KOPT-K1 (cell line): ENCODE data around the gene ABHD2.
"Not testable (repeated sequence)": the region's sequence is repeated elsewhere in the genome, so short reads cannot be mapped to it uniquely, and the experiment has no call there.

Experiments used
- H3K27ac ChIP-seq: fragments of 200-600 bp; sonication (generic); 2 replicates; pipeline ENCODE4 v1.5.1; 2016; ENCODE audit warnings: antibody characterized with exemption, mild to moderate bottlenecking, low read depth, low read length; ENCODE audit not compliant: poor library complexity, severe bottlenecking
- H3K36me3 ChIP-seq: fragments of 200-600 bp; sonication (generic); 2 replicates; pipeline ENCODE4 v1.5.1; 2017; ENCODE audit warnings: antibody characterized with exemption, mild to moderate bottlenecking, low read length, moderate library complexity; ENCODE audit not compliant: insufficient read depth
- H3K9me3 ChIP-seq: fragments of 200-600 bp; sonication (generic); 2 replicates; pipeline ENCODE4 v1.5.1; 2017; ENCODE audit warnings: antibody characterized with exemption, low read length, mild to moderate bottlenecking; ENCODE audit not compliant: insufficient read depth, poor library complexity, severe bottlenecking

Gene ABHD2, protein sequence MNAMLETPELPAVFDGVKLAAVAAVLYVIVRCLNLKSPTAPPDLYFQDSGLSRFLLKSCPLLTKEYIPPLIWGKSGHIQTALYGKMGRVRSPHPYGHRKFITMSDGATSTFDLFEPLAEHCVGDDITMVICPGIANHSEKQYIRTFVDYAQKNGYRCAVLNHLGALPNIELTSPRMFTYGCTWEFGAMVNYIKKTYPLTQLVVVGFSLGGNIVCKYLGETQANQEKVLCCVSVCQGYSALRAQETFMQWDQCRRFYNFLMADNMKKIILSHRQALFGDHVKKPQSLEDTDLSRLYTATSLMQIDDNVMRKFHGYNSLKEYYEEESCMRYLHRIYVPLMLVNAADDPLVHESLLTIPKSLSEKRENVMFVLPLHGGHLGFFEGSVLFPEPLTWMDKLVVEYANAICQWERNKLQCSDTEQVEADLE

GRCh38 chr15:89087830-89088604, at the start of gene ABHD2:
Gene ABHD2, plus strand, starts transcription at chr15:89088456. Its CDS starts 27,872 bp downstream, at chr15:89116328.
- no peaks in the 10 kb centered on the region for H3K9me3 ChIP-seq
- H3K36me3 ChIP-seq, result no peaks in the 10 kb centered on the region
- peak within 1 kb of the TSS; percentile 65 for H3K27ac ChIP-seq

DNA sequence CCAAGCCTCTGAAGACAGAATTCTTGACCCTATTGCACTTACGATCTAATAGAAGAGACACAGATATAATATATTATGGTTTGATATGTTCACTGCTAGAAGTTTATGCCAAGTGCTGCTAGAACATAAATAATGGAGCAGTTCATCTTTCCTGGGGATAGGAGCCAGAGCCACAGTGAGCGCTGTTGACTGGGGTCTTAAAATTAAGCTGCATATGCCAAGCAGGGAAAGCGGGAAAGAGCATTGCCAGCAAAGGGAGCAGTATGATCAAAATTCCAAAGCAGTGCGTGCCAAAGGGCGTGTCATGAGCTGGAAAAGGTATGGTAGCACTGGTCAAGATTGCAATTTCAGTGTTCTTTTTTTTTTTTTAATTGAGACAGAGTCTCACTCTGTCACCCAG, 49.1 kb upstream of the ABHD2 start:
- no peak overlapping the region for H3K27ac ChIP-seq
- no peaks in the 10 kb centered on the region for H3K36me3 ChIP-seq
- no peaks in the 10 kb centered on the region for H3K9me3 ChIP-seq

- Histone ChIP-seq H3K36me3 (no peaks in the 10 kb centered on the region), H3K9me3 (no peaks in the 10 kb centered on the region), H3K27ac (no peak overlapping the region)
Observed at GRCh38 chr15:89041507-89041906, 46.7 kb upstream of the ABHD2 start.

- Histone ChIP-seq H3K27ac (no peak overlapping the region), H3K36me3 (no peaks in the 10 kb centered on the region), H3K9me3 (no peaks in the 10 kb centered on the region)
Observed at GRCh38 chr15:89042387-89042786, 45.9 kb upstream of the ABHD2 start.

DNA sequence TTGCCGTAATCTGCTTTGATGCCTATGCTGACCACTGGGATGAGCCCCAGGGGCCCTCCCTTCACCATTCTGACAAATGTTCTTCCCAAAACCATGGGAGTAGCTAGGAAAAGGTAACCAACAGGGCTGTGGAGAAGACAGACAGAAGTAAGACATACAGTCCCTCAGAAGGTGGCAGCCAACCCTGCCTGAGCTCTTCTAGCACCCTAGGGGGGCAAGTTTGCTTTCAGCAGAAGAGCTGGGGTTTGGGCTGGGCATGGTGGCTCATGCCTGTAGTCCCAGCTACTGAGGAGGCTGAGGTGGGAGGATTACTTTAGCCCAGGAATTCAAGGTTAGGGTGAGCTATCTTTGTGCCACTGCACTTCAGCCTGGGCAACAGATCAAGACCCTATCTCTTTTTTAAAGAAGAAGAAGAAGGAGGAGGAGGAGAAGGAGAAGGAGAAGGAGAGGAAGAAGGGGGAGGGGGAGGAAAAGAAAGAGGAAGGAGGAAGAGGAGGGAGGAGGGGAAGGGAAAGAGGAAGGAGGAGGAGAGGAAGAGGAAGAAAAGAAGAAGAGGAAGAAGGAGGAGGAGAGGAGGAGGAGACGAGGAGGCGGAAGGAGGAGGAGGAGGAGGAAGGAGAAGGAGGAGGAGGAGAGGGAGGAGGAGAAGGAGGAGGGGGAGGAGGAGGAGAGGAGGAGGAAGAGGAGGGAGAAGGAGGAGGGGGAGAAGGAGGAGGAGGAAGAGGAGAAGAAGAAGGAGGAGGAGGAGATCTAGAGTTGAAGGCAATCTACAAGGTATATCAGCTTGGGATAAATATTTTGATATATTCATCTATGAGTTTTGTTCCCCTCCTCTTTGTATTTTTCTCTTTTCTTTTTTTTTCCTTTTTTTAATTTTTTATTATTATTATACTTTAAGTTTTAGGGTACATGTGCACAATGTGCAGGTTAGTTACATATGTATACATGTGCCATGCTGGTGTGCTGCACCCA, 44.9 kb upstream of the ABHD2 start:
- H3K36me3 ChIP-seq, result no peaks in the 10 kb centered on the region
- no peak overlapping the region for H3K27ac ChIP-seq
- H3K9me3 ChIP-seq, result no peaks in the 10 kb centered on the region

DNA sequence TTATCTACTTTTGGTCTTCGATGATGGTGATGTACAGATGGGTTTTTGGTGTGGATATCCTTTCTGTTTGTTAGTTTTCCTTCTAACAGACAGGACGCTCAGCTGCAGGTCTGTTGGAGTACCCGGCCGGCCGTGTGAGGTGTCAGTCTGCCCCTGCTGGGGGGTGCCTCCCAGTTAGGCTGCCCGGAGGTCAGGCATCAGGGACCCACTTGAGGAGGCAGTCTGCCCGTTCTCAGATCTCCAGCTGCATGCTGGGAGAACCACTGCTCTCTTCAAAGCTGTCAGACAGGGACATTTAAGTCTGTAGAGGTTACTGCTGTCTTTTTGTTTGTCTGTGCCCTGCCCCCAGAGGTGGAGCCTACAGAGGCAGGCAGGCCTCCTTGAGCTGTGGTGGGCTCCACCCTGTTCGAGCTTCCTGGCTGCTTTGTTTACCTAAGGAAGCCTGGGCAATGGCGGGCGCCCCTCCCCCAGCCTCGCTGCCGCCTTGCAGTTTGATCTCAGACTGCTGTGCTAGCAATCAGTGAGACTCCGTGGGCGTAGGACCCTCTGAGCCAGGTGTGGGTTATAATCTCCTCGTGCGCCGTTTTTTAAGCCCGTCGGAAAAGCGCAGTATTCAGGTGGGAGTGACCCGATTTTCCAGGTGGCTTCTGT, 39.1 kb upstream of the ABHD2 start:
- H3K9me3 ChIP-seq, H3K27ac ChIP-seq, H3K36me3 ChIP-seq: not testable (repeated sequence)

DNA sequence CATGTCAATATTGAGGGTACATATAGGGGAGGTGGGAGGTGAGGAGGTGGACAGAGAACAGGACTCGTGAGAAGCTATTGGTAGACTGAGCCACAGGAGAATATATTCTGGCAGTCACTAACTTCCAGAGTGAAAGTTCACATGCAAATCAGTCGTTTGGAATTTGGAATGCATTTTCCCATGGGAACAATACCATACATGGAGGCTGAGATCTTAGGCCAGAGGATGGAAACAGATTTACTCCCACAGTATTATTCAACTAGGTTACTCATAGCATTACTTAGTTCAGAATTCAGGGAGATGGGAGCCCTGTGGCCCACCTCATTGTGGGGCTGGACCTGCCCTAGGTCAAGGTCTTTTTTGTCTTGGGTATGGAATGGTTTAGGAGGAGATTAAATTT, 36.4 kb upstream of the ABHD2 start:
- Histone ChIP-seq H3K36me3 (no peaks in the 10 kb centered on the region), H3K9me3 (no peaks in the 10 kb centered on the region), H3K27ac (no peak overlapping the region)

DNA sequence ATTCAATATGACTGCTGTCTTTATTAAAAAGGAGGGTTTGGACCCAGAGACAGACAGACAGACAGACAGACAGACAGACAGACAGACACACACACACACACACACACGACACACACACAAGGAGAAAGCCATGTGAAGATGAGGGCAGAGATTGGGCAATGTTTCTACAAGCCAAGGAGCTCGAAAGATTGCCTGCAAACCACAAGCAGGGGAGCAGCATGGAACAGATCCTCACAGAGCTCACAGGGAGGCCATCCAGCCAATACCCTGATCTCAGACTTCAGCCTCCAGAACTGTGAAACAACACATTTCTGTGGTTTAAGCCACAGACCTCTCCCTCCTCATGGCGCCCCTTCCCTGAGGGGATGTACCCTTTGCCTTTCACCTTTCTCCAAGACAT, 35.8 kb upstream of the ABHD2 start:
- no peaks in the 10 kb centered on the region for H3K9me3 ChIP-seq
- H3K36me3 ChIP-seq, result no peaks in the 10 kb centered on the region
- no peak overlapping the region for H3K27ac ChIP-seq

DNA sequence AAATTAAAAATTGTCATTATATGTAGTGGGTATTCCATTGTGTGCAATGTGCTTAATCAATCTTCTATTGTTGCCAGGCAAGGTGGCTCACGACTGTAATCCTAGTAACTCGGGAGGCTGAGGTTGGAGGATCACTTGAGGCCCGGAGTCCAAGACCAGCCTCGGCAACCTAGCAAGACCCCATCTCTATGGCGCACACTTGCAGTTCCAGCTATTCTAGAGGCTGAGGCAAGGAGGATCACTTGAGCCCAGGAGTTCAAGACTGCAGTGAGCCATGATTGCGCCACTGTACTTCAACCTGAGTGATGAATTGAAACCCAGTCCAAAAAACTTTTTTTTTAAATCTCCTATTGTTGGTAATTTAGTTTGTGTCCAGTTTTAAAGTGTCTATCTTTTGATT, 33.4 kb upstream of the ABHD2 start:
- H3K27ac ChIP-seq, result no peak overlapping the region
- H3K9me3 ChIP-seq, result no peaks in the 10 kb centered on the region
- no peaks in the 10 kb centered on the region for H3K36me3 ChIP-seq

DNA sequence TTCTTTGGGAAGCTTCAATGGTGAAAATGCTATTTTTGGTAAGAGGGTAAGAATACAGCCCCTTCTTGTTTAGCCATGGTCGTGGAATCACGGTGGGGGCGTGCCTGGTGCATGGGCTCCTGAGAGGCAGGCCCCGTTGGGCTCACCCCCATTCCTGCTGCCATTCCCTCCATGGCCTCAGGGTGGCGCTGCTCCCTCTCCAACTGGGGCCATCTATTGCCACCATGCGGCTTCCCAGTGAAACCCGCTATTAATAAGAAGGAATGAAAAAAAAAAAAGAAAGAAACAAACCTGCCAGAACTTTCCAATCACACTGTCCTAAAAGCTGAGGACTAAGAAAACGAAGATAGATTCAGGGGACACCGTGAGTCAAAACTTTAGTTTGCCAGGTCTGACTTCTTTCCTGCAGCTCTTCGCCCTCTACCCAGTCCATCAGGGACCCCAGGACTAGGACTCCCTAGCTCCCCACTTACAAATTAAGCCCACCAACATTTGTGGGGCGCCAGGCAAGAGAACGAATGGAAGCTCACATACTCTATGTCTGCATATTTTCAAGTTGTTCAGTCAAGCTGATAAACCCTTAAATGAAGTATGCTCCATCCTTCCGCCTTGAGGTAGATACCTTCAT, 30.6 kb upstream of the ABHD2 start:
- no peak overlapping the region for H3K27ac ChIP-seq
- no peaks in the 10 kb centered on the region for H3K36me3 ChIP-seq
- H3K9me3 ChIP-seq, result no peaks in the 10 kb centered on the region

- Histone ChIP-seq H3K9me3 (no peaks in the 10 kb centered on the region), H3K27ac (no peak overlapping the region), H3K36me3 (no peaks in the 10 kb centered on the region)
Observed at GRCh38 chr15:89058376-89058775, 29.9 kb upstream of the ABHD2 start.

DNA sequence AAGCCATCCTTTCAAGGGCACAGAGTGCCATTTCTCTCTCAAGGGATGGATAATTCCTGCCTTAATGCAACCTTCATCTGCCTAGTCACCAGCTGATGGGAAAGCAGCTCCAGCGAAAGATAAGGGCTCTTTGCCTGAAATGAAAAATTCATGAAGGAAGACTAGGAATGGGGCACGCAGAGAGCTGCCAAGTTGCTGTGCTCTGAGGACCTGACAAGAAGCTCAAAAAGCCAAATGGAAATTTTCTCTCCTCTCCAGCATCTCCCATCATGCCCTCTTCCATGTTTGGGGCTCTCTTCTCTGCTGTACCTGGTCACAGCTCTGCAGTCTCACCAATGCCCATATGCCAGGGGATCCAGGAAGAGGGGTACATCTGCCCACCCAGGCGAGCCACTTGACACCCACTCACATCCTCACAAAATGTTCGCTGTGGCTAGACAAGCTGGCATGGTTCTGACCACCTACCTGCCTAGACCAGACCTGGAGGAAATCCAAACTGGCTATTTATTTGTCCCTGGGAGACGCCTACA, 29.3 kb upstream of the ABHD2 start:
- Histone ChIP-seq H3K36me3 (no peaks in the 10 kb centered on the region), H3K9me3 (no peaks in the 10 kb centered on the region), H3K27ac (no peak overlapping the region)

- Histone ChIP-seq H3K36me3 (no peaks in the 10 kb centered on the region), H3K9me3 (peaks cover 25% of the 10 kb centered on the region), H3K27ac (no peak overlapping the region)
Observed at GRCh38 chr15:89066280-89066679, 22.0 kb upstream of the ABHD2 start.

GRCh38 chr15:89067751-89068150, 20.5 kb upstream of the ABHD2 start:
- H3K9me3 ChIP-seq, result peaks cover 25% of the 10 kb centered on the region
- no peak overlapping the region for H3K27ac ChIP-seq
- H3K36me3 ChIP-seq, result no peaks in the 10 kb centered on the region
